Sigmoid colon (tissue), 7 donors: ENCODE results near the gene IKZF1. TPM values are rescaled to one million over a fixed set of nuclear protein-coding genes. Genes with fewer than 3 reads are reported as not detected.

ENCODE experiments used
- DNase-seq: peaks from one replicate; pipeline ENCODE4 v3.0.0-alpha.2; 2019
- H3K27ac ChIP-seq, 4 donors: fragments of 200-600 bp; sonication (generic); one replicate each; pipeline ENCODE4 v1.5.1; 2016 to 2019; ENCODE audit warnings: mild to moderate bottlenecking in 1 of 4
- H3K27me3 ChIP-seq, 3 donors: fragments of 200-600 bp; sonication (generic); one replicate each; pipeline ENCODE4 v1.5.1; 2019; ENCODE audit warnings: mild to moderate bottlenecking in 1 of 3
- H3K36me3 ChIP-seq, 4 donors: fragments of 200-600 bp; sonication (generic); one replicate each; pipeline ENCODE4 v1.5.1; 2016 to 2019
- H3K4me1 ChIP-seq, 4 donors: fragments of 200-600 bp; sonication (generic); one replicate each; pipeline ENCODE4 v1.5.1; 2017 to 2019
- H3K4me3 ChIP-seq, 4 donors: fragments of 200-600 bp; sonication (generic); one replicate each; pipeline ENCODE4 v1.5.1; 2017 to 2019; ENCODE audit warnings: mild to moderate bottlenecking in 2 of 4, moderate library complexity in 1 of 4
- H3K9me3 ChIP-seq, 4 donors: fragments of 200-600 bp in 3 of 4; sonication (generic) in 3 of 4; one replicate each; pipeline versions ENCODE4 v1.5.1 to v1.6.1; 2013 to 2019
- CTCF ChIP-seq, 4 experiments: fragments of 450-650 bp in 3 of 4; fragments of 200-600 bp in 1 of 4; IDR thresholded peaks; one replicate each; pipeline ENCODE4 v1.5.1; 2016 to 2019; ENCODE audit warnings: antibody characterized with exemption in 4 of 4, mild to moderate bottlenecking in 3 of 4, moderate library complexity in 2 of 4
- EP300 ChIP-seq, 4 donors: sonication (generic); formaldehyde crosslinking; IDR thresholded peaks; one replicate each; pipeline ENCODE4 v1.6.1; 2017; ENCODE audit warnings: antibody characterized with exemption in 4 of 4
- POLR2A ChIP-seq, 2 donors: fragments of 450-650 bp; IDR thresholded peaks; one replicate each; pipeline ENCODE4 v1.6.1; 2016; ENCODE audit warnings: antibody characterized with exemption in 2 of 2, mild to moderate bottlenecking in 2 of 2, moderate library complexity in 2 of 2
- POLR2AphosphoS5 ChIP-seq, 4 donors: sonication (generic); formaldehyde crosslinking; IDR thresholded peaks; one replicate each; pipeline ENCODE4 v1.6.1; 2017; ENCODE audit warnings: antibody characterized with exemption in 4 of 4
- WGBS, 2 donors: extraction: QIAGEN DNeasy Blood & Tissue Kit; methylation state at CpG; one replicate each; pipeline ENCODE4 v1.1.7; 2013; 5-methylcytosine and 5-hydroxymethylcytosine counted together
- intact Hi-C: fragments of 100-400 bp; cut with DNase I; formaldehyde crosslinking; loops from one replicate; pipeline ENCODE4 v1.15.1; 2023
- polyA plus RNA-seq, 3 donors: library from polyadenylated mRNA; stranded (reverse); fragments of 200-250 nt; gene quantifications; one replicate each; pipeline ENCODE4 v1.2.3, GENCODE V29; 2013
- total RNA-seq, 4 donors: library from RNA; depleted of rRNA; stranded (reverse); fragments of >200 nt; gene quantifications; one replicate each; pipeline ENCODE4 v1.1.0, GENCODE V29; 2016
- donor health status: healthy with polysubstance abuse.
- donor health status: Bipolar disorder and iron deficiency.
- donor health status: healthy.

Gene IKZF1
- total and polyA plus RNA-seq, 7 donors: 1.8 to 29.9 (median 6.4) TPM

GRCh38 chr7:50273870-50274269 is 30.6 kb upstream of the IKZF1 start:
- WGBS, 2 donors: 67 to 78% methylated on average over 1 of the region's 1 CpG

GRCh38 chr7:50274361-50274760 is 30.2 kb upstream of the IKZF1 start:
- no peaks in the 10 kb centered on the region for H3K4me1 ChIP-seq
- 51 to 76% methylated on average over 7 of the region's 7 CpGs for WGBS, 2 donors

More at GRCh38 chr7:50273870-50274269, 30.6 kb upstream of the IKZF1 start:
- no peak overlapping the region for H3K27ac ChIP-seq
- no peak for DNase-seq
- intact Hi-C loops: no loop called here
- H3K27me3 ChIP-seq: no peaks in the 10 kb centered on the region
- no peaks in the 10 kb centered on the region for H3K4me1 ChIP-seq
- H3K4me3 ChIP-seq: no peak overlapping the region
- no peaks in the 10 kb centered on the region for H3K9me3 ChIP-seq
- H3K36me3 ChIP-seq: no peaks in the 10 kb centered on the region
- TF ChIP-seq CTCF (IDR thresholded peaks at IDR 0.05): no peak
- TF ChIP-seq POLR2AphosphoS5 (IDR thresholded peaks at IDR 0.05): no peak
- TF ChIP-seq POLR2A (IDR thresholded peaks at IDR 0.05): no peak
- no peak for TF ChIP-seq EP300 (IDR thresholded peaks at IDR 0.05)

GRCh38 chr7:50275430-50275829 is 29.1 kb upstream of the IKZF1 start:
- DNase-seq: no peak
- H3K4me3 ChIP-seq: no peak overlapping the region
- 83 to 89% methylated on average over 4 of the region's 4 CpGs for WGBS, 2 donors
- H3K4me1 ChIP-seq: no peaks in the 10 kb centered on the region
- H3K27me3 ChIP-seq: no peaks in the 10 kb centered on the region
- TF ChIP-seq POLR2A (IDR thresholded peaks at IDR 0.05): no peak
- TF ChIP-seq CTCF (IDR thresholded peaks at IDR 0.05): no peak
- TF ChIP-seq POLR2AphosphoS5 (IDR thresholded peaks at IDR 0.05): no peak
- TF ChIP-seq EP300 (IDR thresholded peaks at IDR 0.05): no peak
- no peaks in the 10 kb centered on the region for H3K36me3 ChIP-seq
- H3K9me3 ChIP-seq: no peaks in the 10 kb centered on the region
- no peak overlapping the region for H3K27ac ChIP-seq
- intact Hi-C loops: no loop called here

More at GRCh38 chr7:50274361-50274760, 30.2 kb upstream of the IKZF1 start:
- Histone ChIP-seq H3K27me3 (no peaks in the 10 kb centered on the region), H3K9me3 (no peaks in the 10 kb centered on the region), H3K4me3 (no peak overlapping the region), H3K36me3 (no peaks in the 10 kb centered on the region), H3K27ac (no peak overlapping the region)
- intact Hi-C loops: no loop called here
- no peak for DNase-seq
- TF ChIP-seq CTCF (IDR thresholded peaks at IDR 0.05) (no peak), EP300 (IDR thresholded peaks at IDR 0.05) (no peak), POLR2AphosphoS5 (IDR thresholded peaks at IDR 0.05) (no peak), POLR2A (IDR thresholded peaks at IDR 0.05) (no peak)

- intact Hi-C loops: no loop called here
- TF ChIP-seq EP300 (IDR thresholded peaks at IDR 0.05) (no peak), POLR2A (IDR thresholded peaks at IDR 0.05) (no peak), POLR2AphosphoS5 (IDR thresholded peaks at IDR 0.05) (no peak), CTCF (IDR thresholded peaks at IDR 0.05) (no peak)
- Histone ChIP-seq H3K4me1 (no peaks in the 10 kb centered on the region), H3K36me3 (no peaks in the 10 kb centered on the region), H3K27ac (no peak overlapping the region), H3K9me3 (no peaks in the 10 kb centered on the region), H3K4me3 (no peak overlapping the region), H3K27me3 (no peaks in the 10 kb centered on the region)
- WGBS, 2 donors: 16 to 21% methylated on average over 1 of the region's 1 CpG
- no peak for DNase-seq
Measured at GRCh38 chr7:50276483-50276882, 28.0 kb upstream of the IKZF1 start.

GRCh38 chr7:50278120-50278519 is 26.4 kb upstream of the IKZF1 start:
- Histone ChIP-seq H3K27ac (no peak overlapping the region), H3K36me3 (no peaks in the 10 kb centered on the region), H3K4me3 (no peak overlapping the region), H3K27me3 (no peaks in the 10 kb centered on the region), H3K9me3 (no peaks in the 10 kb centered on the region), H3K4me1 (no peaks in the 10 kb centered on the region)
- DNase-seq: no peak
- intact Hi-C loops: no loop called here
- TF ChIP-seq EP300 (IDR thresholded peaks at IDR 0.05): no peak
- TF ChIP-seq CTCF (IDR thresholded peaks at IDR 0.05): no peak
- no peak for TF ChIP-seq POLR2AphosphoS5 (IDR thresholded peaks at IDR 0.05)
- TF ChIP-seq POLR2A (IDR thresholded peaks at IDR 0.05): no peak
